Calu3 (cell line): ENCODE data around the gene XRCC6. TPM values are rescaled to one million over a fixed set of nuclear protein-coding genes. Genes with fewer than 3 reads are reported as not detected.

Experiments
- BruUV-seq: library from RNA; stranded (reverse); fragments of 400-500 nt; replicated peaks from 2 replicates; lab custom pipeline; 2021; lab: Mats Ljungman, UMichigan
- CTCF ChIA-PET: fragments of 300-600 bp; sonication (Branson Sonifier 250); formaldehyde crosslinking; loops from one replicate; lab custom pipeline; 2022; ENCODE audit warnings: antibody characterized with exemption; lab: Charles Lee
- DNase-seq: peaks from one replicate; pipeline ENCODE4 v3.0.0; 2022
- H3K27ac Mint-ChIP-seq: one replicate; pipeline ENCODE4 v1.8.0; 2022; ENCODE audit warnings: mixed read lengths; ENCODE audit not compliant: unreplicated experiment
- H3K27me3 Mint-ChIP-seq: one replicate; pipeline ENCODE4 v1.8.0; 2022; ENCODE audit warnings: mixed read lengths; ENCODE audit not compliant: unreplicated experiment
- H3K36me3 Mint-ChIP-seq: one replicate; pipeline ENCODE4 v1.8.0; 2022; ENCODE audit warnings: mild to moderate bottlenecking, moderate library complexity, mixed read lengths; ENCODE audit not compliant: insufficient read depth, unreplicated experiment
- H3K4me1 Mint-ChIP-seq: one replicate; pipeline ENCODE4 v1.8.0; 2022; ENCODE audit warnings: mild to moderate bottlenecking, low read depth, mixed read lengths; ENCODE audit not compliant: unreplicated experiment
- H3K4me3 Mint-ChIP-seq: one replicate; pipeline ENCODE4 v1.8.0; 2022; ENCODE audit warnings: mild to moderate bottlenecking, low read depth, moderate library complexity, mixed read lengths; ENCODE audit not compliant: unreplicated experiment
- H3K9me3 Mint-ChIP-seq: one replicate; pipeline ENCODE4 v1.8.0; 2022; ENCODE audit warnings: low read depth, mixed read lengths; ENCODE audit not compliant: unreplicated experiment
- intact Hi-C: fragments of 100-400 bp; cut with micrococcal nuclease; formaldehyde crosslinking; loops from one replicate; pipeline ENCODE4 v1.10.0; 2022; ENCODE audit not compliant: unreplicated experiment
- total RNA-seq: library from RNA; stranded (reverse); gene quantifications from 2 replicates; pipeline ENCODE4 v1.2.3, GENCODE V29; 2022
- TF ChIP-seq, protein P1 (sequence below): fragments of 200-600 bp; IDR thresholded peaks from one replicate; pipeline ENCODE4 v1.8.0; 2022; ENCODE audit warnings: antibody characterized with exemption; ENCODE audit not compliant: unreplicated experiment

The XRCC6 gene
- total RNA-seq, 1 experiment from 2014 or later = 401 TPM

DNA sequence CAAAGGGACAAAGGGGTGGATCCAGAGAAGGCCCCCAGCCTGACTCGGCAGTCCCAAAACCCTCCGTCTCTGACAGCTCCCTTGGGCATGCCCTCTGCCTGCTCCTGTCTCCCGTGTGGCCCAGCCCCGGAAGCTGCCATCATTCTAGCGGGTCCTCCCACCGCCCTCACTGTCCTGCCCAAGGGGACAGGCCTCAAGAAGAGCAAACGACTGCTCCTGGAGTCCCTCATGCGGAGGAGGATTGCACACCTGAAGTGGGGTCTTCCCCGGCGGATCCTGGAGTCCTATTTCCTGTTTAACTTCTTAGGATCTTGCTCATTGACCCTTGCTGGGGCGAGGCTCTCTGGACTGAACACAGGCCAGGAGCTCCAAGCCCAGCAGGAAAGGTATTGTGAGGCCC, 75.6 kb downstream of the XRCC6 start:
- Mint-ChIP-seq H3K4me1 (no peaks in the 10 kb centered on the region), H3K9me3 (no peaks in the 10 kb centered on the region), H3K27me3 (no peaks in the 10 kb centered on the region), H3K4me3 (peak overlapping the region; percentile 55), H3K27ac (peak overlapping the region; percentile 60), H3K36me3 (peaks cover 5% of the 10 kb centered on the region)
- TF ChIP-seq, protein P1, sequence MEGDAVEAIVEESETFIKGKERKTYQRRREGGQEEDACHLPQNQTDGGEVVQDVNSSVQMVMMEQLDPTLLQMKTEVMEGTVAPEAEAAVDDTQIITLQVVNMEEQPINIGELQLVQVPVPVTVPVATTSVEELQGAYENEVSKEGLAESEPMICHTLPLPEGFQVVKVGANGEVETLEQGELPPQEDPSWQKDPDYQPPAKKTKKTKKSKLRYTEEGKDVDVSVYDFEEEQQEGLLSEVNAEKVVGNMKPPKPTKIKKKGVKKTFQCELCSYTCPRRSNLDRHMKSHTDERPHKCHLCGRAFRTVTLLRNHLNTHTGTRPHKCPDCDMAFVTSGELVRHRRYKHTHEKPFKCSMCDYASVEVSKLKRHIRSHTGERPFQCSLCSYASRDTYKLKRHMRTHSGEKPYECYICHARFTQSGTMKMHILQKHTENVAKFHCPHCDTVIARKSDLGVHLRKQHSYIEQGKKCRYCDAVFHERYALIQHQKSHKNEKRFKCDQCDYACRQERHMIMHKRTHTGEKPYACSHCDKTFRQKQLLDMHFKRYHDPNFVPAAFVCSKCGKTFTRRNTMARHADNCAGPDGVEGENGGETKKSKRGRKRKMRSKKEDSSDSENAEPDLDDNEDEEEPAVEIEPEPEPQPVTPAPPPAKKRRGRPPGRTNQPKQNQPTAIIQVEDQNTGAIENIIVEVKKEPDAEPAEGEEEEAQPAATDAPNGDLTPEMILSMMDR = no peak
- no peak for DNase-seq
- no TSS peak for BruUV-seq
- CTCF ChIA-PET = interaction anchor here (0.5 to 2.6 kb wide), 19 partner anchors 8 to 918 kb away, joined by 3 to 25 read pairs (median 8); partner anchors contain the start of genes CCDC134, POLDIP3, SNU13 and SREBF2
- intact Hi-C loops = loop anchor here (1.0 kb wide), 1 partner anchor 245 kb away; no protein-coding TSS in a partner anchor

DNA sequence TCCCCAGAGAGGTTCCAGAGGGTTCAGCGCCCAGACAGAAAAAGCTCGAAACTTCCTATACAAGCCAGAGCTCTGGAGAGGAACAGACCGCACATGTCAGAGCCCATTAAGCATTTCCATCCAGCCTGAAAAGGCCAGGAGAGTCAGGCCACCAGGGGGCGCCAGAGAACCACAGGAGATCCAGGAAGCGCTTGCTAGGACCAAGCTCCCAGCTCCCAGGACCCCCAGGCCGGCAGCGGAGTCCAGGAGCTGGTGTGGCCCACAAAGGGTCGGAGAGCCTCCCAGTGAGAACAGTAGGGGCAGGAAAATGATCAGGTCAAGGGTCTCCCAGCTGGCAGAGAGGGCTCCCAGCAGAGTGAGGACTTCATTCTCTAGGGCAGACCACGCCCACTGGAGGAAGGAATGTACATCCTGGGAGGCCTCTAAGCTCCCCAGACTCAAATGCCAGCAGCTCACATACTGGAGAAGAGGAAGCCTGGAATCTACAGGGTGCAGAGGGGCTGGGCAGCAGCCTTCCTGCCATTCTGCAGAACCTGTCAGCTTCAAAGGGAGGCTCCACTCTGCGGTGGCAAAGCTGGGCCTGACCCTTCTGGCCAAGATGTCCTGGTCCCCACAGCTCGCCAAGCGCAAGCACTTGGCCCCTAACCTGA, 76.2 kb downstream of the XRCC6 start:
- Mint-ChIP-seq H3K27ac (peak overlapping the region; percentile 60), H3K4me1 (no peaks in the 10 kb centered on the region), H3K9me3 (no peaks in the 10 kb centered on the region), H3K4me3 (peak overlapping the region; percentile 55), H3K27me3 (no peaks in the 10 kb centered on the region), H3K36me3 (peaks cover 5% of the 10 kb centered on the region)
- CTCF ChIA-PET = interaction anchor here (0.5 to 2.6 kb wide), 29 partner anchors 9 to 1524 kb away, joined by 3 to 25 read pairs (median 5); partner anchors contain the start of genes CCDC134, DESI1, POLDIP3 and SNU13
- intact Hi-C loops = loop anchor here (1.0 kb wide), 1 partner anchor 244 kb away; no protein-coding TSS in a partner anchor
- no TSS peak for BruUV-seq
- TF ChIP-seq, protein P1 = peak; percentile 95
- peak; percentile 95 for DNase-seq

DNA sequence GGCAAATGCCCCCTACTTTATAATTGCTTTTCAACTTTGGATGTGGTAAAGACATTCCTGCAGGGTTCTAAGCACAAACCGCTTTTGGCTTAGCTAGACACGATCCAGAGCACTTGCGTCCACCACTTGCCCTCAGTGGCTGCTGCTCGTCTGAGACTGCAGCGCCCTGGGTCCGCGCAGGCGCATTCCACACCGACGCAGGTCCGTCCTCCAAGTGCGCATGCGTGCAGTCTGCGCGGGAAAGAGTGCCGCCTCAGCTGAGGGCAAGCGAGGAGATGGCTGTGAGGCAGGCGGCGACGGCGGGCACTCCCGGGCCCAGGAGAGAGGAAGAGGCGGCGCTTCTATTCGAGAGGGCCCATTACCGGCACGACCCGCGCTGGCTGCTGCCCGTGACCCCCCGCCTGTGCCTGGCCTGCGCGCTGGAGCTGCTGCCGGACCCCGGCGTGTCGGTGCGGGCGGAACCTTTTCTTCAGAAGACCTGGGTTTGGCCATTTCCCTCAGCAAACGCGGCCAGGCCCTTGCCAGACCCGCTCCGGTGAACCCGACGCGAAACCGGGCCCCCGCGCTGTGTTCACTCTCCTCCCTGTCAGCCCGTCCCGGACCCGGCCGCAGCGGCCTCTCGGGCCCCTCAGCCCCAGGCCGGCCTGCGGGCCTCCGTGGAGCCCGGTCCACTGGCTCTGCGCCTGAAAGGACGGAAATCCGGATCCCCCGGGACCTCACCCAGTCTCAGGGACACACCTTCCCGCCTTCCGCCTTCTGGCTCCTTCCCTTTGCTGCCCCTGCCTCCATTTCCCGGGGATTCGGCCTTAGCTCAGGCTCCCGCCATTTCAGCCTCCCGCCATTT, 78.4 kb downstream of the XRCC6 start, which contains the start of gene MEI1:
Gene MEI1 (plus strand): TSS at position 240 of the 844 bp plus-strand sequence. CDS start 36 bp downstream, at position 276.
- no peaks in the 10 kb centered on the region for H3K27me3 Mint-ChIP-seq

DNA sequence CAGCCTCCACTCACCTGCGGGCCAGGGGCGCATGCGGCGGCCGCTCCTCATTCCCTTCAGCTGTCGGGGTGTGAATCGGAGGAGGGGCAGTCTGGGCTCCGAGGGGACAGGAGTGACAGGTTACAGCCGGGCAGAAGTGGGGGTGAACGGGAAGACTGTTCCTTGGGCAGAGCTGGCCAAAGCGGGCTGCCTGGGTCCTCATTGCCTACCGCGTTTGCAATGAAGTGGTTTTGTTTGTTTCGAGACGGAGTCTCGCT, 78.9 kb downstream of the XRCC6 start:
- TF ChIP-seq, protein P1 = no peak
- no peak overlapping the region for H3K27ac Mint-ChIP-seq
- no peak overlapping the region for H3K4me3 Mint-ChIP-seq
- DNase-seq = no peak
- intact Hi-C loops = no loop called here
- BruUV-seq = no TSS peak
- peaks cover 5% of the 10 kb centered on the region for H3K36me3 Mint-ChIP-seq
- H3K9me3 Mint-ChIP-seq = no peaks in the 10 kb centered on the region
- no peaks in the 10 kb centered on the region for H3K4me1 Mint-ChIP-seq
- H3K27me3 Mint-ChIP-seq = no peaks in the 10 kb centered on the region
- CTCF ChIA-PET = no interaction called here

More for the DNA sequence above, 78.4 kb downstream of the XRCC6 start, which contains the start of gene MEI1:
- H3K4me1 Mint-ChIP-seq = no peaks in the 10 kb centered on the region
- TF ChIP-seq, protein P1 = no peak
- H3K4me3 Mint-ChIP-seq = no peak within 1 kb of the TSS
- no peaks in the 10 kb centered on the region for H3K9me3 Mint-ChIP-seq
- no peak within 1 kb of the TSS for H3K27ac Mint-ChIP-seq
- H3K36me3 Mint-ChIP-seq = peaks cover 5% of the 10 kb centered on the region
- CTCF ChIA-PET = no interaction called here
- no TSS peak for BruUV-seq
- intact Hi-C loops = no loop called here
- no peak for DNase-seq
